Neuronal stem cell (in vitro differentiated cells): ENCODE results near the gene CASKIN2.

Experiments
- DNase-seq: peaks from one replicate; pipeline ENCODE4 v3.0.0-alpha.2; 2013; ENCODE audit warnings: low spot score
- H2AFZ ChIP-seq: one replicate; pipeline ENCODE4 v1.6.1; 2013; ENCODE audit warnings: mild to moderate bottlenecking, low read length, inconsistent platforms
- H2AK5ac ChIP-seq: 2 replicates; pipeline ENCODE4 v1.6.1; 2013; ENCODE audit warnings: low read depth, mild to moderate bottlenecking, inconsistent platforms, low read length, moderate library complexity, mixed read lengths
- H2BK120ac ChIP-seq: 2 replicates; pipeline ENCODE4 v1.6.1; 2013; ENCODE audit warnings: low read depth, mild to moderate bottlenecking, inconsistent platforms, low read length, moderate library complexity, mixed read lengths
- H2BK12ac ChIP-seq: one replicate; pipeline ENCODE4 v1.6.1; 2013; ENCODE audit warnings: low read length, inconsistent platforms
- H2BK15ac ChIP-seq: 2 replicates; pipeline ENCODE4 v1.6.1; 2013; ENCODE audit warnings: mild to moderate bottlenecking, low read length, inconsistent platforms, mixed read lengths
- H2BK5ac ChIP-seq: one replicate; pipeline ENCODE4 v1.6.1; 2013; ENCODE audit warnings: inconsistent platforms, mild to moderate bottlenecking, low read length, moderate library complexity
- H3K14ac ChIP-seq: one replicate; pipeline ENCODE4 v1.6.1; 2013; ENCODE audit warnings: low read length, inconsistent platforms
- H3K18ac ChIP-seq: 2 replicates; pipeline ENCODE4 v1.6.1; 2013; ENCODE audit warnings: low read length, inconsistent platforms
- H3K23ac ChIP-seq: 2 replicates; pipeline ENCODE4 v1.6.1; 2013; ENCODE audit warnings: low read depth, mild to moderate bottlenecking, mixed read lengths, low read length, inconsistent platforms; ENCODE audit not compliant: poor library complexity
- H3K27ac ChIP-seq: replicated peaks from 3 replicates; pipeline ENCODE4 v1.5.1; 2013; ENCODE audit warnings: low read length, inconsistent platforms
- H3K27me3 ChIP-seq, 3 experiments: 2 replicates each; pipeline ENCODE4 v1.6.1; 2013; ENCODE audit warnings: low read length in 3 of 3, mild to moderate bottlenecking in 2 of 3, inconsistent platforms in 1 of 3, low read depth in 1 of 3, mixed read lengths in 1 of 3, moderate library complexity in 1 of 3; ENCODE audit not compliant: control insufficient read depth in 3 of 3, insufficient read depth in 3 of 3
- H3K36me3 ChIP-seq, 2 donors: replicated peaks in 1 of 2; 2 replicates each; pipeline ENCODE4 v1.6.1; 2013; ENCODE audit warnings: low read length in 2 of 2; ENCODE audit not compliant: control insufficient read depth in 2 of 2, insufficient read depth in 2 of 2
- H3K4ac ChIP-seq: 2 replicates; pipeline ENCODE4 v1.6.1; 2013; ENCODE audit warnings: inconsistent platforms, mild to moderate bottlenecking, low read length, moderate library complexity
- H3K4me1 ChIP-seq, 2 donors: 1 replicate in 1 of 2; 2 replicates in 1 of 2; pipeline ENCODE4 v1.6.1; 2013; ENCODE audit warnings: low read length in 2 of 2, low read depth in 1 of 2; ENCODE audit not compliant: control insufficient read depth in 2 of 2, insufficient read depth in 1 of 2
- H3K4me2 ChIP-seq: one replicate; pipeline ENCODE4 v1.6.1; 2013; ENCODE audit warnings: mild to moderate bottlenecking, low read length, inconsistent platforms; ENCODE audit not compliant: insufficient read depth, poor library complexity, severe bottlenecking
- H3K4me3 ChIP-seq, 2 donors: 2 replicates each; pipeline ENCODE4 v1.5.1; 2013; ENCODE audit warnings: low read length in 2 of 2, mild to moderate bottlenecking in 2 of 2, inconsistent platforms in 1 of 2, moderate library complexity in 1 of 2
- H3K79me1 ChIP-seq: one replicate; pipeline ENCODE4 v1.6.1; 2013; ENCODE audit warnings: low read depth, mild to moderate bottlenecking, inconsistent platforms, low read length, moderate library complexity
- H3K9ac ChIP-seq: one replicate; pipeline ENCODE4 v1.6.1; 2013; ENCODE audit warnings: mild to moderate bottlenecking, low read depth, low read length, inconsistent platforms; ENCODE audit not compliant: poor library complexity
- H3K9me3 ChIP-seq, 2 donors: replicated peaks in 1 of 2; 2 replicates each; pipeline versions ENCODE3 to v1.6.1; 2013; ENCODE audit warnings: low read length in 2 of 2, mild to moderate bottlenecking in 2 of 2, inconsistent platforms in 1 of 2, low read depth in 1 of 2, mixed read lengths in 1 of 2, moderate library complexity in 1 of 2; ENCODE audit not compliant: control insufficient read depth in 2 of 2, insufficient read depth in 1 of 2
- H4K8ac ChIP-seq: one replicate; pipeline ENCODE4 v1.6.1; 2013; ENCODE audit warnings: low read depth, mild to moderate bottlenecking, inconsistent platforms, low read length, moderate library complexity
- H4K91ac ChIP-seq: one replicate; pipeline ENCODE4 v1.6.1; 2013; ENCODE audit warnings: low read length, low read depth, mild to moderate bottlenecking, inconsistent platforms; ENCODE audit not compliant: poor library complexity
- WGBS, 2 donors: extraction: QIAGEN DNeasy Blood & Tissue Kit; methylation state at CpG; one replicate each; pipeline ENCODE4 v1.1.7; 2013; ENCODE audit warnings: missing lambda C conversion rate in 2 of 2, mixed read lengths in 1 of 2; ENCODE audit not compliant: insufficient read length in 2 of 2, insufficient replicate concordance in 1 of 2; ENCODE audit errors: extremely low coverage in 2 of 2; 5-methylcytosine and 5-hydroxymethylcytosine counted together

The CASKIN2 gene

GRCh38 chr17:75460295-75460694 lies 55.0 kb downstream of the CASKIN2 start:
- Histone ChIP-seq H3K27ac (no peak overlapping the region), H3K4me2 (no peak overlapping the region), H2AFZ (no peak overlapping the region), H4K91ac (no peak overlapping the region), H2AK5ac (no peak overlapping the region), H3K79me1 (no peaks in the 10 kb centered on the region), H2BK5ac (no peak overlapping the region), H3K4ac (no peak overlapping the region), H3K36me3 (peaks cover 0 to 3% of the 10 kb centered on the region in 2 donors), H3K9me3 (no peaks in the 10 kb centered on the region), H4K8ac (no peak overlapping the region), H2BK120ac (no peak overlapping the region), H3K14ac (no peak overlapping the region), H3K4me1 (peaks cover 5 to 14% of the 10 kb centered on the region in 2 donors), H2BK12ac (no peak overlapping the region), H3K4me3 (no peak overlapping the region), H3K18ac (no peak overlapping the region), H3K9ac (no peak overlapping the region), H3K23ac (no peak overlapping the region), H3K27me3 (no peaks in the 10 kb centered on the region), H2BK15ac (no peak overlapping the region)
- WGBS, 2 donors: no CpG with 5 or more reads among the region's 4 CpGs
- DNase-seq: no peak

- DNase-seq: no peak
- Histone ChIP-seq H3K27ac (no peak overlapping the region), H2BK12ac (no peak overlapping the region)
Measured at GRCh38 chr17:75459590-75460267, 55.6 kb downstream of the CASKIN2 start.

GRCh38 chr17:75459246-75459589 lies 56.1 kb downstream of the CASKIN2 start:
- Histone ChIP-seq H3K27me3 (no peaks in the 10 kb centered on the region), H4K91ac (no peak overlapping the region), H3K79me1 (no peaks in the 10 kb centered on the region), H3K9me3 (no peaks in the 10 kb centered on the region), H3K4ac (no peak overlapping the region), H3K4me1 (peaks cover 5 to 14% of the 10 kb centered on the region in 2 donors), H3K4me2 (no peak overlapping the region), H2BK5ac (no peak overlapping the region), H3K4me3 (no peak overlapping the region), H3K14ac (no peak overlapping the region), H2BK120ac (no peak overlapping the region), H2AK5ac (no peak overlapping the region), H2BK15ac (no peak overlapping the region), H3K23ac (no peak overlapping the region), H4K8ac (no peak overlapping the region), H2AFZ (no peak overlapping the region), H3K18ac (no peak overlapping the region), H3K27ac (no peak overlapping the region), H3K36me3 (peaks cover 0 to 3% of the 10 kb centered on the region in 2 donors), H3K9ac (no peak overlapping the region), H2BK12ac (no peak overlapping the region)
- no CpG with 5 or more reads among the region's 1 CpG for WGBS, 2 donors
- DNase-seq: no peak

More at GRCh38 chr17:75459590-75460267, 55.6 kb downstream of the CASKIN2 start:
- Histone ChIP-seq H3K14ac (no peak overlapping the region), H2BK120ac (no peak overlapping the region), H2BK15ac (no peak overlapping the region), H3K36me3 (peaks cover 0 to 3% of the 10 kb centered on the region in 2 donors), H3K18ac (no peak overlapping the region), H3K79me1 (no peaks in the 10 kb centered on the region), H3K23ac (no peak overlapping the region), H3K27me3 (no peaks in the 10 kb centered on the region), H3K4me3 (no peak overlapping the region), H4K91ac (no peak overlapping the region), H2BK5ac (no peak overlapping the region), H4K8ac (no peak overlapping the region), H3K4ac (no peak overlapping the region), H3K4me1 (peaks cover 5 to 14% of the 10 kb centered on the region in 2 donors), H3K9me3 (no peaks in the 10 kb centered on the region), H2AFZ (no peak overlapping the region), H3K9ac (no peak overlapping the region), H3K4me2 (no peak overlapping the region), H2AK5ac (no peak overlapping the region)
- no CpG with 5 or more reads among the region's 9 CpGs for WGBS, 2 donors

GRCh38 chr17:75457047-75457654 lies 58.2 kb downstream of the CASKIN2 start:
- no peak overlapping the region for H4K8ac ChIP-seq
- no CpG with 5 or more reads among the region's 38 CpGs for WGBS, 2 donors
- no peaks in the 10 kb centered on the region for H3K79me1 ChIP-seq
- H3K36me3 ChIP-seq: peaks cover 0 to 3% of the 10 kb centered on the region in 2 donors
- peak overlapping the region; percentile 80 for H2BK5ac ChIP-seq
- H3K9ac ChIP-seq: peak overlapping the region; percentile 73
- H3K4me1 ChIP-seq: peaks cover 5 to 14% of the 10 kb centered on the region in 2 donors
- H3K27ac ChIP-seq: peak overlapping the region; percentile 56
- H2BK12ac ChIP-seq: no peak overlapping the region
- H3K4me3 ChIP-seq: peak overlapping the region; percentile 74 to 83
- peak overlapping the region; percentile 42 for H2BK15ac ChIP-seq
- H3K14ac ChIP-seq: no peak overlapping the region
- no peak overlapping the region for H4K91ac ChIP-seq
- peak overlapping the region; percentile 2 for H3K23ac ChIP-seq
- no peak for DNase-seq
- peak overlapping the region; percentile 94 for H3K4me2 ChIP-seq
- peak overlapping the region; percentile 98 for H3K18ac ChIP-seq
- H2BK120ac ChIP-seq: no peak overlapping the region
- peak overlapping the region; percentile 91 for H2AK5ac ChIP-seq
- no peaks in the 10 kb centered on the region for H3K27me3 ChIP-seq
- no peak overlapping the region for H3K4ac ChIP-seq
- H2AFZ ChIP-seq: peak overlapping the region; percentile 86
- H3K9me3 ChIP-seq: no peaks in the 10 kb centered on the region
